Activated CD4-positive, alpha-beta T cell treated with anti-CD3 and anti-CD28 coated beads for 1 hour (primary cell): ENCODE measurements around the gene RTCB.
"Not testable (repeated sequence)": the region's sequence is repeated elsewhere in the genome, so short reads cannot be mapped to it uniquely, and the experiment has no call there.

Experiments used
- DNase-seq: peaks from one replicate; pipeline ENCODE4 v3.0.0-alpha.2; 2020

The RTCB gene

DNA sequence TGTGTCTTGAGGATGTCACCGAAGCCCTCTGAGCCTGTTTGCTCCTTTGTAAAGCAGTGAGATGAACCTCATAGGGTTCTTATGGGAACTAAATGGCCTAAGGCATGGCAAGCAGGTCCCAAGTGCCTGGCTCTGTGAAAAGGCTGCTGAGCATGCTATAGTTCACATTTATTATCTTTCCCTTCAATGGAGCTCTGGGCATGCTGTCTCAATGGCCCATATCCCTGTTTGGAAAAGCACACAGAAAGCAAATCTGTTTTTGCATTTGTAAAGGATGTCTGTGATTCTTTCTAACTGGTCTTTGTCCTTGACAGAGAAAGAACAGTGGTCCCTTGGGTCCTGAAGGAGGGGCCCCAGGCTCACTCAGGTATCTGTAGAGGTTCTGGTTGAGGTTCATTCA lies 26.4 kb downstream of the RTCB start:
- DNase-seq, result no peak

DNA sequence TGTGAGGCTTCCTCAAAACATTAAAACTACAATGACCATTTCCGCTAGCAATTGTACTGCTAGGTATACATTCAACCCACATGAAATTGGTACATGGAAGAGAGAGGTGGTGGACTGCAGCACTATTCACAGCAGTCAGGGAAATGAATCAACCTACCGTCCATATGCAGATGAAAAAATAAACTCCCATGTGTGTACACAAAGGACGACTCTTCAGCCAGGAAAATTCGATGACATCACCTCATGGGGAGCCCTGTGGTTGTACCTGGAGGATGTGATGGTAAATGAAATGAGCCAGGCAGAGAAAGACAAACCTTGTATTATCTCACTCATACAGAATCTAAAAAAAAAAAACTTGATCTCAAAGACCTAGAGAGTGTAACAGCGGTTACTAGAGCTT lies 31.1 kb downstream of the RTCB start:
- no peak for DNase-seq

DNA sequence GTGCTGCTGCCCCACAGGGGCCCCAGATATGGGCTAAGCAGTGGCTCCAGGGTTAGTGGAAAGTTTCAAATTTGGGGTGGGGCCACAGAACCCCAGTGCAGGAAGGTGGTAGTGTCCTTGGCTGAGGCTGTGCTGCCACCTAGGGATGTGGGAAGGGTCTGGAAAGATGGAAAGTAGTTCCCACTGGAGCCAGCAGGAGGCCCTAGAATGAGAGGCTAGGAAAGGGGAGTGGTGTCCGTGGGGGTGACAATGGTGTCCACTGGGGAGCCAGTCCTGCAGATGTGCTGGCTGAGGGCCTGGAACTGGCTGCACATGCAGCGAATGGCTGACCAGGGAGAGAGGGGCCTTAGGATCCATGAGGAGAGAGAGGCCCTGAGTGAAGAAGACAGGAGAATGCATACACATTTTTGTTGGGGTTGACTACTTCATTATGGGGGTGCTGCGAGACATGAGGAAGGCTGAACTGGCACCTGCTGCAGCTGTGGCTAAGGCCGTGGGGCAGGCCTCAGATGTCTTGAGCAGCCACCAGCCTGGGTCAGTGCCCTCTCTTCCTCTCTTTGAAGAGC lies 33.3 kb downstream of the RTCB start:
- DNase-seq, result no peak

DNA sequence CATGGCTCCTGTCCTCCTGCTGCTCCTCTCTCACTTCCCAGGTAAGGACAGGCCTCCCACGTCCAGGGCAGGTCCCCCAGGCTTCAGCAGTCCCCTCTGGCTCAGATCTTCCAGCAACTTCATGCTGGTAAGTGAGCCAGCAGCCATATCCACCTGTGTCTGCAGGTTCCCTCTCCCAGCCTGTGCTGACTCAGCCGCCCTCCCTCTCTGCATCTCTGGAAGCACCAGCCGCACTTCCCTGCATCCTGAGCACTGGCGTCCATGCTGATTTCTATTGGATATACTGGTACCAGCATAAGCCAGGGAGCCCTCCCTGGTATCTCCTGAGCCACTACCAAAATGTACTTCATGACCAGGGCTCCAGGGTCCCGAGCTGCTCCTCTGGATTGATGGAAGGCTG lies 35.4 kb downstream of the RTCB start:
- DNase-seq, result no peak

DNA sequence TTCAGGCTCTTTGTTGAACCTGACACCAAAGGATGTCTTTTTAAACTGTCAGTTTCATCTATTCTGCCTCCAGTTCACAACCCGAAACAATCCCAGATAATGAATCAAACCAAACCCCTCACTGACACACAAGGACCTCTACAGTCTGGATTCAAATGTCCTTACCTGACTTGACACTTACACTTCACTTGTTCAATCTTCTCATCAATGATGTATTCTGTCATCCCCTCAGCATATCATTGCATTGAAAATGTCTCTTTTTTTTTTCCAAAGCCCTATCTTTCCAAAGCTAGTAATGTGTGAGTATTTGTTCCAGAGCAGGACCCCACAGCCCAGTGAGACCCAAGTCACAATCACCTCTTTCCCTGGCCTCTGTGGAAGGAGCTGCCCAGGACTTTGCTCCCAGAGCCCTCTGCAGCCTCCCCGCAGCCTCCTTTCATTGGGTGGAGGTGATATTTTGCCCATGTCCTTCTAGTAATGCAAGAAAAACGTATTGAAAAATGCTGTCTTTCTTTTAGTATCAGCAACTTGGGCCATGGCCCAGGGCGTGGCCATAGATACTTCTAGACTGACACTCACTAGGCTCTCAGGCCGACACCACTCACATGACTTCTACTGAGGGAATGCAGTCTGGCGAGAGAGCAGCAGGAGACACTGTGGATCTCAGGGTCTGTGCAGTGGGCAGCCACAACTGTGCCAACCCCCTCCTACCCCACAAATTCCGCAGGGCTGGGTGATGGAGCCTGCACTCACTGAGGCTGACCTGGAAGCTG lies 36.2 kb downstream of the RTCB start:
- no peak for DNase-seq

DNA sequence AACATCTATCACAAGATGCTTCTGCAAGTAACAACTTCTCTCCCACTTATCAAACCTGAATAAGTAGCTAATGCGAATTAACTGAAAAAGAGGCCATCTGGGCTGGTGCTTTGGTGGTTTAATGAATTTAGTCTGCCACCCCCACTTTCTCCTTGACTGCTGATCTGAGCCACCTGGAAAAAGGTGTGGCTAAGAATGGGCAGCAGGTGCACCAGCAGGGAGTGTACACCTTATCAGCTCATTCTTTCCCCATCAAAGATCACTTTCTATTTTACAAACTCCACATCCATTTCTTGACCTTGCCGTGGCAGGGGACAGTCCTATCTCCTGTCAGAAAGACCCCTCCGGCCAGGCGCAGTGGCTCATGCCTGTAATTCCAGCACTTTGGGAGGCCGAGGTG lies 47.8 kb downstream of the RTCB start:
- no peak for DNase-seq

DNA sequence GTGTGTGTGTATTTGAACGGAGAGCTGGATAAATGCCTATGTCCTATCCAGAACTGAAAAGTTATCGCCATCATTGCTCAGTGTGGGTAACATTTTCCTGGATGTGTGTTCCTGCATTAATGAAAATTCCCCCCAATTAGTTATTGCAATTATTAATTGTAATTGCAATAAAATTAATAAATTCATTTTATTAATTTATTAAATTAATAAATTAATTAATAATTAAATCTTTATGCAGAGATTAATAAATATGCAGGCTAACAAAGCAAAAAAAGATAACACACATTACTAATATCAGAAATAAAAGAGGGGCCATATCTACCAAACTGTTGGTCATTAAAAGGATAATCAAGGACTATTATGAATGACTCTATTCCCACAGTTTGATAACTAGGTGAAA lies 50.8 kb downstream of the RTCB start:
- no peak for DNase-seq

DNA sequence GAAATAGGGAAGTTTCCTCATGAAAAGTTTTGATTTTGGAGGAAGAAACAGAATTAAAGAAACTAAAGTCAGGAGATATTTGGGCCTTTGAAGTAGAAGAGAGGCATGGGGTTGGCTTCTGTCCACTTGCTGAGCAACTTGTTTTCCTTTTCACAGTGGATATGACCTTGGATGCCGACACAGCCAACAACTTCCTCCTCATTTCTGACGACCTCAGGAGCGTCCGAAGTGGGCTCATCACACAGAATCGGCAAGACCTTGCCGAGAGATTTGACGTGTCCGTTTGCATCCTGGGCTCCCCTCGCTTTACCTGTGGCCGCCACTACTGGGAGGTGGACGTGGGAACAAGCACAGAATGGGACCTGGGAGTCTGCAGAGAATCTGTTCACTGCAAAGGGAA lies 52.0 kb downstream of the RTCB start:
- not testable (repeated sequence) for DNase-seq

DNA sequence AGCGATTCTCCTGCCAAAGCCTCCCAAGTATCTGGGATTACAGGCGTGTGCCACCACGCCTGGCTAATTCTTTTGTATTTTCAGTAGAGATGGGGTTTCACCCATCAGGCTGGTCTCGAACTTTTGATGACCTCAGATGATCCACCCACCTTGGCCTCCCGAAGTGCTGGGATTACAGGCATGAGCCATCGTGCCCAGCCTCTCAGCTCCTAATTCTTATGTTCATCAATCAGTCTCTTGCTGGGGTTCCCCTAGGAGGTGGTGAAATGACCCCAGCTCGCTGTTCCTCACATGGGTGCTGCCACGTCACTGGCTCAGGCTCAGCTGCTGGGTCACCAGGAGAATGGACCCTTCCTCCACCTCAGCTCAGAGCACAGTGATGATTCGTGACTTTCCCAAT lies 54.5 kb downstream of the RTCB start, which contains the start of gene RFPL3:
Gene RFPL3, plus strand, starts transcription at position 301 of the 400 bp plus-strand sequence. CDS start 205 bp downstream, outside the sequence.
- not testable (repeated sequence) for DNase-seq

DNA sequence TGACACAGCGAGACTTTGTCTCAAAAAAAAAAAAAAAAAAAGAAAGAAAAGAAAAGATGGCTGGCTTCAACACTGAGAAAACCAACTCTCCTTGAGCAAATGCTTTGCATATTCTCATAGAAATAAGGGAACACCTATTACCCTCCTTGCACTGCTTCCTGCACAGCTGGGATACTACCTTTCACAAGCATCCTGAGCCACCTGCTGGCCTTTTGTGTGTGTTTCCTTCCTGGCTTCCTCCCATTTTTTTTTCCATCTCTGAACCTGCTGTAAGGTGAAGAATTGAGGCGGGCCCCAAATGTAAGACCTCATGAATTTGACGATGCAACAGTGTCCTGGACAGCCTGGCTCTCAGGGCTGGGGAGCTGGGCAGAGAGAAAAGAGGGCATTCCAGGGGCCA lies 56.3 kb downstream of the RTCB start:
- no peak for DNase-seq

DNA sequence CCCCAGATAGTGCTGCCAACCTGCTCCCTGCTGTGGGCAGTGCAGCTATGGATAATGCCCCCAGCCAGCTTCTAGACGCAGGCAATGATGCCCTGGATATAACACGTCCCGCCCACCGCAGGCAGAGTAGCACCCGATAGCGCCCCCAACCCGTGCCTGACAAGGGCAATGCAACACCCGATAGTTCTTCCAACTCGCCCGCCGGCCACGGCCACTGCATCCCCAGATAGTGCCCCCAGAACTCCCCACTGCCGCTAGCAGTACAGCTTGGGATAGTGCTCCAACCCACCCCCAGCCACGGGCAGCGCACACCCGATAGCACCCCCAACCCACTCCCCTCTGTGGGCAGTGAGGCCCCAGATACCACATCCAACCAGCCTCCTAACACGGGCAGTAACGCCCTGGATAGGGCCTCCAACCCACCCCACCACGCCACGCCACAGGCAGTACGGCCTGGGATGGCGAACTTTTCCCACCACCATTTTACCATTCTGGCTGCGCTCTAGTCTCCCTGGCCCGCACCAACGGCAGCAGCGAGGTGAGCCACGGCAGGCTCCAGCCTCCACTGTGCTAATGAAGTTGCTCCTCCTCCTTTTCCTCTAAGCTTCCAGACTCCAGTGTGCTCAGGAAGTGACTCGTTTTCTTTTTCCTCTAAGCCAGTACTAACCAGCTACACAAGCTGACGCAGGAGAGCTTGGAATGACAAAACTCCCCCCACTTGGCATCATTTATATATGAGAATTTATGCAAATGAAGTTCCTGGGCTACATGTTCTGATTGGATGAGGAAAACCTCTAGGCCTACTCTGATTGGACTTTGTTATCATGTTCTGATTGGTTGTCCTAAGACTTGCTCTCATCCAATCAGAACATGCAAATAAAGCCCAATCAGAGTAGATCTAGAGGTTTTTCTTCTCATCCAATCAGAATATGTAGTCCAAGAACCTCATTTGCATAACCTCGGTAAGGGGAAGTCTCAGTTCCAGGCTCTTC lies 57.4 kb downstream of the RTCB start:
- DNase-seq, result no peak

DNA sequence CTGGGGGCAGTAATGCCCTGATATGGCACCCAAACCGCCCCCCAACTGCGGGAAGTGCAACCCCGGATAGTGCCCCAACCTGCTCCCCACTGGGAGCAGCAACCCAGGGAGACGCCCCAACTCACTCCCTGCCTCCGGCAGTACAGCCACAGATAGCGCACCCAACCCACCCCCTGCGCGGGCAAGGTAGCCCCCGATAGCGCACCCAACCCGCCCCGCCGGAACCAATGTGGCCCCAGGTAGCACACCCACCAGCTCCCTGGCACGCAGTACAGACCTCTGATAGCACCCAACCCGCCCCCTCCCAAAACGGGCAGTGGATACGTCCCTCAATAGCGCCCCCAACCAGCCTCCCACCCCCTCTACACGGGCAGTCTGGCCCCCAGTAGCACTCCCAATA lies 58.2 kb downstream of the RTCB start:
- DNase-seq, result no peak

DNA sequence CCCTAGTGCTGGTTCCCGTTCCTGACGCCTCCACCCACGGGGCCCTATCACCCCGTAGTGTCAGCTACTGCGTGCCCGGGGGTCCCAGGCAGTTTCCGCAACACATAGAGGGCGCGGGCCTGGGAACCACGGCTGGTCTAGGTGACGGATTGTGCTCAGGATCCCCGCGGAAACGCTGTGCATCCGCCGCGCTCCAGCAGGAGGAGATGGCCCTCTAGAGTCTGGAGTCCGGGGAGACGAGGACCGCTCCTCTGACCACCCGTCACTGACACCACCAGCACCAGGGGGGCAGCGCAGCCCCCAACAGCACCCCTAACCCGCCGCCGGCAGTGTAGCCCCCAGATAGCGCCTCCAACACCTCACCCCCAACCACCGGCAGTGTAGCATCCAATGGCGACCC lies 58.8 kb downstream of the RTCB start:
- no peak for DNase-seq

DNA sequence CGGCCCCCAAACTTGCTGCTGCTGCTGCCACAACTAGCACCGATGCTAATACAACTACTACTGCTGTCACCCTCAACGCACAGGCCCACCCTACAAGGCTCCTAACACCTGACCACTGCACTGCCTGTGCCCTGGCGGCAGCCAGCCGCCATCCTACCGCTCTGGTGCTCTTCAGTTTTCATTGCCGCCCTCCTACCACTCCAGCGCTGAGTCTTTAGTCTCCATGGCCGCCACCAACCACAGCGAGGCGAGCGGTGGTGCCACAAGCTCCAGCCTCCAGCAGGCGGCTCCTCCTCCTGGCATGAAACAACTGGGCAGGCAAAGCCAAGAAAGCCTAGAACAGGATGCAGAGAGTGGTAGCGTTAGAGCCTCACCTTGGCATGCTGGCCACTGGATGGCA lies 59.4 kb downstream of the RTCB start:
- no peak for DNase-seq

DNA sequence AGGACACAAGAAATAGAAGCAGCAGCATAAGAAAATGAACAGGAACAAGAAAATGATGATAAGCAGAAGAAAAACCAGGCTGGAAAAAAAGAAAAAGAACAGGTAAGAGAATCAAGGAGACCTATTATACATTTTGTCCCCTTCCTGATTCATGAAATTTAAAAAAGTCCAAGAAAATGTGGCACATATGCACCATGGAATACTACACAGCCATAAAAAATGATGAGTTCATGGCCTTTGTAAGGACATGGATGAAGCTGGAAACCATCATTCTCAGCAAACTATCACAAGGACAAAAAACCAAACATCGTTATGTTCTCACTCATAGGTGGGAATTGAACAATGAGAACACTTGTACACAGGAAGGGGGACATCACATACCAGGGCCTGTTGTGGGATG lies 60.2 kb downstream of the RTCB start:
- DNase-seq, result not testable (repeated sequence)

DNA sequence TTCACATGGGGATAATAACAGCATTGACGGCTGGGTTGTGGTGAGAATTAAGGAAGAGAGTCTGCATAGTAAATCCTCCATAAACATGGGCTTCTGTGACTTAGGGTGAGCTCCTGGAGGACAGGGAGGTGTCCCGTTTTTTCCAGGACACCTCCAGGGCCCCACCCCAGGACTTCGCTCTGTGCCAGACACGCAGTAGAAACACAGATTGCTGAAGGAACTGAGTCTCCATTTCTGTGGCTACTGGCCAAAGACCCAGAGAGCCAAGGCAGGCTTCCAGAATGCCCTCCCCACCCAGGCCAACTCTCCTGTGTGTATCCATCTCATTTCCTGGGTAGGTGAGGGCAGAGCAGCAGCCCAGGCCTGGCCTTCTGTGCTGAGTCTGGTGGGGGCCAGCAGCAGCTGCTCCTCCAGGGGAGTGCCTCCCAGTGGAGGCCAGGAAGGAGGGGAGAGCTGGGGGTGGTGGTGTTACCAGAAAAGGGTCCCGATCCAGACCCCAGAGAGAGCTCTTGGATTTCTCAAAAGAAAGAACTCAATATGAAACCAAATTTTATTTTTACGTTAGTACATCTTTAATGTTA lies 63.9 kb downstream of the RTCB start:
- no peak for DNase-seq

DNA sequence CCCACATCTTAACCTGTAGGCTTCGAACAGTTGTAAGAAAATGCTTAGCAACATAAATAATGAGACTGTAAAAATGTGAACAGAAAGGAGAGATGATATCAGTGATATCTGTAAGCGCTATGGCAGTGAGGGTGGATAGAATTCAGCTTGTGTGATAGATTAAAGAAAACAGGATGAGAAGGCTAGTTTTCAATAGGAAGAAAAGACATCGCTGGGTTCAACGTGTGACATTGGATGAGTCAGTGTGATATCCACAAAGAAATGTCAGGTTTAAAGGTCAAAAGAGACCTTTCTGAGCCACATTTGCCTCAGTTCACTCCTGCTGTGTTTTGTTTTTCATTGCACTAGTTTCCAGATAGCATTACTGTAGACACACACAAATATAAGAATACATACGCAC lies 68.1 kb downstream of the RTCB start:
- no peak for DNase-seq

DNA sequence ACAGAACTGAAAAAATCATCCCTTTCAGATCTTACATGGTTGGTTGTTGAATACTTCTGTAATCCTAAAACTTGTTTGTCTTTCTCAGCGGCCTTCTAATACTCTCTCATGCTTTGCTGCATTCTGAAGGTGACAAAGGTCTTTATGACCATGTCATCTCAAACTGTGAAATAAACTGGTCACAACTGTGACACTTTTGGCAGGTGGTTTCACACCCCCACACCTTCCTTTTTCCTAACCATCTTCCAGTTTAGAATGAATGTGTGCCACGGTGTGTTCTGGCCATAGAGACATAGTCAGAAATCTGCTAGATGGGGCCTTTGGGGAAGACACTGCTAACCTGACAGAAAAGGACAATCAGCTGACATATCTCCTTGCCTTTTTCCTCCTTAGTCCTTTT lies 69.1 kb downstream of the RTCB start:
- DNase-seq, result no peak

DNA sequence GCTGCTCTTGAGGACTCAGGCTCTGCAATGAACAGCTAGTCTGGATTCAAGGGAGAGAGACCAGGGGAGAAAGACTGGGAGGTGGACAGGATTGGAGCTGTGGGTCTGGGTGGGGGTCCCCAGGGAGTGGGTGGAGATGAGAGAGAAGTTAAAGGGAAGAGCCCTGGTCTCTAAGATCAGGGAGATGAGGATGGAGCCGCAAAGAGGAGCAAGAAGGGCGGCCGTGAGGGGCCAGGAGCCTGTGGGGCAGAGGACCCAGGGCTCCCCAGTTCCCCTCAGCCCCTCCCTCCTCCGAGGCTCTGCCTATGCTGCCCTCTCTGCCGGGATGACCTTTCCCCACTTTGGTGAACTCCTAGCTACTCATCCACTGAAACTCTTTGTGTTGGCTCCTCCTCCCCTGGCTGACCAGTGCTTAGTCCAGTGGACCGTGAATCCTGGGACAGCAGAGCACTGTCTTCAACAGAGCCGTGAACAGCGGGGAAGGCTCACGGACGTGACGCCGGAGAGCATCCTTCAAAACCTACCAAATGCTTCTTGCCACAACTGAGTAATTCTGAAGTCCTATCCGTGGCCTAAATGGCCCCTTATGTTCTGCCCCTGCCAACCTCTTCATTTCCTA lies 70.8 kb downstream of the RTCB start:
- no peak for DNase-seq

DNA sequence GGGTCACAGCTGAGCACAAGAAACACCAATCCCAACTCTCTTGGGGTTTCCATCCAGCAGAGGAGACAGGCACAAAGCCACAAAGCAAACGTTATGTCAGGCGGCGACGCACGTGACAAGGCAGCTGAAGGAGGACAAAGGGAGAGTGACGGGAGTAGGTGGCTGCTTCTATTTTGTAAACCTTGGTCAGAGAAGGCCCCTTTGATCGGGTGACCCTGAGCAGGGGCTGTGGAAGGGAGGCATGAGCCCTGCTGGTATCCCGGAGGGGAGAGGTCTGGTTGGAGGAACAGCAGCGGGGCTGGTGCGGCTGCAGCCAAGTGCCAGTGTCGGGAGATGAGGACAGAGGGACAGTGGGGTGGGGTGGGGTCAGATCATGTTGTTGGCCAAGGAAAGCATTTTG lies 71.6 kb downstream of the RTCB start:
- DNase-seq, result no peak

DNA sequence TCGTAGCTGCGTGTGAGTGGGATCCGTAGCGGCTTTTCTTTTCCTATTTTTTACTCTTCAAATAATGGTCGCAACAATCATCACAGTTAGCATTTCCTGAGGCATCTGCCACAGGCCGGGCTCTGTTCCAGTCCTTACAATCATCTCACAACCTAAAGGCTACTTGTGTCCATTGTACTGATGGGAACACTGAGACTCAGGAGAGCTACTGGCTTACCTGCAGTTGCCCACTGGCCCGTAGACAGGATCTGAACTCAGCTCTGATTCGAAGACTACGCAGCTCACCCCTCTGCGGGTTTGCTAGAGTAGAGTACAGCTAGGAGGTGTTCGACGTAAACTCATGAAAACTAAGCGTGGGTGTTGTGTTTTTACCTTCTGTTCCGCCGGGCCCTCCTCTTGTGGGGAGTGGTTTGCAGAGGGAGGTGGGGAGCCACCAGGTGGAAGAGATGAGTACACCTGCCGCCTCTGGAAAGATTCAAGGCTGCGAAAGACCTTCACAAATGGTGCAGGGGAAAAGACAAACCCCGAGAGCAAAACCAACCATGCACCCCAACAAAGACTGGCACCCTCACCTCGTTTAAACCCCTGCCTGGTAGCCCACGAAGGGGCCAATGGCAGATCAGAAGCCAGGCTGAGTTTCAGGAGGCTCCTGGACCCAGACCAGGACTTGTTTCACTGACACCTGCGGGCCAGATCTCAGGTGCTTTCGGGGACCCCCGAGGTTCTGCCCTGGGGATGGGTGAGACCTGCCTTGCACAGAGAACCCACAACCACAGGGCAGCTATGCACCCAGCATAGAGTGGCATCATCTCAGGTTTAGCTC lies 72.6 kb downstream of the RTCB start:
- DNase-seq, result no peak

DNA sequence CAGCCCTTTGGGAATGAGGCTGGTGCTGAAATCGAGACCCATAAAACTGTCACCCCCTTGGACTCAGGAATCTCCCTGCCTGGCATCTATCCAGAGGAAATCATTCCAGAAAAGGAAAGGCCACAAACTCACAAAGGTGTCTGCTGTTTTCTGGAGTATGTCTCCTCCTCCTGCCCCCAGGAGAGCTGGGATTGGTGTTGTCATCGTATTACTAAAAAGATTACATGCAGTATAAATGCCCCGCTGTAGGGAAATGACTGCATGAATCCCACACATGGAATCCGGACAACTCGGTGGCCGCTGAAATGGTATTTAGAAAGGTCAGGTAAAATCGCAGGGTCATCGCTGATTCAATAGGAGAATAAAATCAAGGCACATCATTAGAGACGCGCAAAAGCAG lies 73.3 kb downstream of the RTCB start:
- no peak for DNase-seq
